HEK293 (cell line): Measurements from ENCODE around the gene ETS2.

ENCODE experiments used
- CTCF ChIA-PET: fragments of 350-600 bp; formaldehyde crosslinking; extraction: SDS; loops from one replicate; lab custom pipeline; 2021; ENCODE audit warnings: antibody characterized with exemption; lab: Yijun Ruan, JAX
- POLR2A ChIA-PET: fragments of 300-600 bp; formaldehyde crosslinking; extraction: SDS; loops from one replicate; lab custom pipeline; 2020; ENCODE audit warnings: antibody characterized with exemption, inconsistent platforms; lab: Yijun Ruan, JAX
- H3K27ac ChIP-seq: fragments of 200-500 bp; sonication (Bioruptor generic); 2 replicates; pipeline ENCODE4 v1.5.1; 2014; ENCODE audit warnings: low read depth, low read length, control low read depth, inconsistent platforms; ENCODE audit errors: extremely low read depth
- H3K36me3 ChIP-seq, 2 experiments: fragments of 200-500 bp in 1 of 2; sonication (Bioruptor generic) in 1 of 2; 1 replicate in 1 of 2; 2 replicates in 1 of 2; pipeline ENCODE4 v1.5.1; 2014 to 2017; ENCODE audit warnings: inconsistent platforms in 2 of 2, low read length in 2 of 2; ENCODE audit not compliant: control insufficient read depth in 2 of 2, insufficient read depth in 1 of 2
- H3K4me1 ChIP-seq: fragments of 200-500 bp; sonication (Bioruptor generic); 2 replicates; pipeline ENCODE4 v1.5.1; 2014; ENCODE audit warnings: mild to moderate bottlenecking, low read length, inconsistent platforms; ENCODE audit not compliant: control insufficient read depth, insufficient read depth
- H3K4me3 ChIP-seq: 2 replicates; pipeline ENCODE4 v1.5.1; 2011; ENCODE audit warnings: low read depth, mild to moderate bottlenecking, control low read depth, low read length, moderate library complexity
- H3K9me3 ChIP-seq: fragments of 200-500 bp; sonication (Bioruptor generic); 2 replicates; pipeline ENCODE4 v1.5.1; 2014; ENCODE audit warnings: low read depth, low read length, inconsistent platforms; ENCODE audit not compliant: control insufficient read depth, insufficient read depth
- ATF2 ChIP-seq: fragments of 450-650 bp; formaldehyde crosslinking; IDR thresholded peaks from 2 replicates; pipeline ENCODE4 v1.5.1; 2016; ENCODE audit warnings: missing biosample characterization, missing genetic modification characterization, low read depth
- GLIS2 ChIP-seq: fragments of 450-650 bp; formaldehyde crosslinking; IDR thresholded peaks from 2 replicates; pipeline ENCODE4 v1.5.1; 2016; ENCODE audit warnings: missing biosample characterization, missing genetic modification characterization
- HIC1 ChIP-seq: fragments of 450-650 bp; formaldehyde crosslinking; IDR thresholded peaks from 2 replicates; pipeline ENCODE4 v1.5.1; 2016; ENCODE audit warnings: missing biosample characterization, missing genetic modification characterization
- HOXC10 ChIP-seq: sonication (generic); formaldehyde crosslinking; IDR thresholded peaks from 2 replicates; pipeline ENCODE4 v1.8.1; 2023; ENCODE audit warnings: mild to moderate bottlenecking, missing genetic modification reagents
- IKZF3 ChIP-seq: fragments of 450-650 bp; IDR thresholded peaks from 2 replicates; pipeline ENCODE4 v1.5.0; 2018; ENCODE audit warnings: missing biosample characterization, mild to moderate bottlenecking, missing genetic modification characterization, moderate library complexity
- ZFHX2 ChIP-seq: fragments of 450-650 bp; formaldehyde crosslinking; conservative IDR thresholded peaks from 2 replicates; pipeline ENCODE4 v1.5.1; 2016; ENCODE audit warnings: missing biosample characterization, missing genetic modification characterization
- ZNF19 ChIP-seq: fragments of 450-650 bp; formaldehyde crosslinking; IDR thresholded peaks from 2 replicates; pipeline ENCODE4; 2016; ENCODE audit warnings: missing biosample characterization, missing genetic modification characterization, low read depth
- ZNF2 ChIP-seq: fragments of 450-650 bp; formaldehyde crosslinking; IDR thresholded peaks from 2 replicates; pipeline ENCODE4 v1.5.1; 2016; ENCODE audit warnings: missing biosample characterization, missing genetic modification characterization
- ZNF239 ChIP-seq: fragments of 450-650 bp; formaldehyde crosslinking; IDR thresholded peaks from 2 replicates; pipeline ENCODE4 v1.5.1; 2016; ENCODE audit warnings: missing biosample characterization, missing genetic modification characterization
- ZNF266 ChIP-seq: fragments of 450-650 bp; formaldehyde crosslinking; IDR thresholded peaks from 2 replicates; pipeline ENCODE4 v1.5.1; 2016; ENCODE audit warnings: missing biosample characterization, missing genetic modification characterization, low read depth
- ZNF37A ChIP-seq: fragments of 450-650 bp; IDR thresholded peaks from 2 replicates; pipeline ENCODE4 v1.5.1; 2018; ENCODE audit warnings: missing biosample characterization, missing genetic modification characterization
- ZNF394 ChIP-seq: fragments of 450-650 bp; formaldehyde crosslinking; IDR thresholded peaks from 2 replicates; pipeline ENCODE4 v1.5.1; 2016; ENCODE audit warnings: missing biosample characterization, missing genetic modification characterization, mild to moderate bottlenecking, moderate library complexity, borderline replicate concordance
- ZNF423 ChIP-seq: fragments of 450-650 bp; formaldehyde crosslinking; IDR thresholded peaks from 2 replicates; pipeline ENCODE4 v1.5.1; 2016; ENCODE audit warnings: missing biosample characterization, missing genetic modification characterization
- ZNF449 ChIP-seq: fragments of 450-650 bp; formaldehyde crosslinking; IDR thresholded peaks from 2 replicates; pipeline ENCODE4 v1.5.1; 2017; ENCODE audit warnings: missing biosample characterization, mild to moderate bottlenecking, missing genetic modification characterization, moderate library complexity
- ZNF488 ChIP-seq: fragments of 450-650 bp; formaldehyde crosslinking; IDR thresholded peaks from 2 replicates; pipeline ENCODE4 v1.5.1; 2016; ENCODE audit warnings: missing biosample characterization, missing genetic modification characterization
- ZNF571 ChIP-seq: fragments of 450-650 bp; formaldehyde crosslinking; IDR thresholded peaks from 2 replicates; pipeline ENCODE4 v1.5.0; 2017; ENCODE audit warnings: missing biosample characterization, missing genetic modification characterization
- ZNF658 ChIP-seq: fragments of 450-650 bp; formaldehyde crosslinking; IDR thresholded peaks from 2 replicates; pipeline ENCODE4; 2016; ENCODE audit warnings: missing biosample characterization, missing genetic modification characterization
- ZNF747 ChIP-seq: fragments of 450-650 bp; formaldehyde crosslinking; IDR thresholded peaks from 2 replicates; pipeline ENCODE4 v1.5.1; 2016; ENCODE audit warnings: missing biosample characterization, missing genetic modification characterization
- ZNF791 ChIP-seq: fragments of 450-650 bp; formaldehyde crosslinking; IDR thresholded peaks from 2 replicates; pipeline ENCODE4 v1.5.1; 2016; ENCODE audit warnings: missing biosample characterization, missing genetic modification characterization
- TF ChIP-seq, protein P1 (sequence below): fragments of 450-650 bp; formaldehyde crosslinking; IDR thresholded peaks from 2 replicates; pipeline ENCODE4 v1.5.1; 2016; ENCODE audit warnings: missing biosample characterization, missing genetic modification characterization

ETS2 gene

DNA sequence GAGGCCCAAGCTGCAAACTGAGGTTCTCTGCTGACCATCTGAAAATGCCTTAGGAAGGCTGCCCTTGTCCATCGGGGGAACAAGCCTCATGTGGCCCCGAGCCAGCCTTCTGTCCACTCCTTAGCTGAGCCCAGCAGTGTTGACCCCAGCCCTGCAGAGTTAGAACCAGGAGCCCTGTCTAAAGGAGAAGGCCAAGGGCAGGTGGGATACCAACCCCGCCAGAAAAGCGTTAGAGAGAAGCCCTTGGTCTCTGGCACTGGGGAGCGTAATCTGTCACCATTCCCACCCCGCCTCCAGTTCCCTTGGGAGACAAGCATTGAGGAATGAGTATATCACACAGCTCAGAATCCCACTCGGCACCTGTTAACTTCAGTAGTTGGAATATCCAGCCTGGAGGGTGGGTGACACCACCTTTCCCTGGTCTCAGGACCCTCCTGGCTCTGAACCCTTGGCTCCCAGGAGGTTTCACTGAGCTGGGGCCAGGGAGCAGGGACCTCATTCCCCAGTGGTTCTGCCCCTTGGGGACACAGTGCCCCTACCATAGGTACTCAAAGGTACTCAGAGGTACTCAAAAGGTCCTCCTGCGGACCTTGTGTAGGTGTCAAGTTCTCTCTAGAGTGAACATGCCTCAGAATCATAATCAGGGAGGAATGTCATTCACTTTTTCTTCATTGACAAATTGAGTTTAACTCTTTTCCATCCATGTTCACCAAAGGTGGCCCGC is 16.4 kb downstream of the ETS2 start:
- Histone ChIP-seq H3K36me3 (peaks cover 41 to 80% of the 10 kb centered on the region in 2 experiments; a peak in 2 of 3 replicates), H3K4me1 (no peaks in the 10 kb centered on the region), H3K9me3 (no peaks in the 10 kb centered on the region; the same call in 1 of the 2 replicates), H3K4me3 (no peak overlapping the region), H3K27ac (no peak overlapping the region)
- ChIA-PET POLR2A (no interaction called here), CTCF (no interaction called here)
- TF ChIP-seq ZNF791 (tag by site-specific recombination): no peak
- TF ChIP-seq ZNF37A (tag by site-specific recombination): no peak
- no peak for TF ChIP-seq ZNF2
- no peak for TF ChIP-seq GLIS2 (tag by site-specific recombination)
- TF ChIP-seq ZNF658: no peak
- no peak for TF ChIP-seq HIC1 (tag by site-specific recombination)
- no peak for TF ChIP-seq ZFHX2 (tag by site-specific recombination)
- no peak for TF ChIP-seq ZNF19 (tag by site-specific recombination)
- no peak for TF ChIP-seq ATF2
- TF ChIP-seq ZNF239 (tag by site-specific recombination): no peak
- TF ChIP-seq ZNF488: no peak
- no peak for TF ChIP-seq ZNF394 (tag by site-specific recombination)
- TF ChIP-seq ZNF423 (tag by site-specific recombination): no peak
- TF ChIP-seq HOXC10: no peak
- TF ChIP-seq, protein P1, sequence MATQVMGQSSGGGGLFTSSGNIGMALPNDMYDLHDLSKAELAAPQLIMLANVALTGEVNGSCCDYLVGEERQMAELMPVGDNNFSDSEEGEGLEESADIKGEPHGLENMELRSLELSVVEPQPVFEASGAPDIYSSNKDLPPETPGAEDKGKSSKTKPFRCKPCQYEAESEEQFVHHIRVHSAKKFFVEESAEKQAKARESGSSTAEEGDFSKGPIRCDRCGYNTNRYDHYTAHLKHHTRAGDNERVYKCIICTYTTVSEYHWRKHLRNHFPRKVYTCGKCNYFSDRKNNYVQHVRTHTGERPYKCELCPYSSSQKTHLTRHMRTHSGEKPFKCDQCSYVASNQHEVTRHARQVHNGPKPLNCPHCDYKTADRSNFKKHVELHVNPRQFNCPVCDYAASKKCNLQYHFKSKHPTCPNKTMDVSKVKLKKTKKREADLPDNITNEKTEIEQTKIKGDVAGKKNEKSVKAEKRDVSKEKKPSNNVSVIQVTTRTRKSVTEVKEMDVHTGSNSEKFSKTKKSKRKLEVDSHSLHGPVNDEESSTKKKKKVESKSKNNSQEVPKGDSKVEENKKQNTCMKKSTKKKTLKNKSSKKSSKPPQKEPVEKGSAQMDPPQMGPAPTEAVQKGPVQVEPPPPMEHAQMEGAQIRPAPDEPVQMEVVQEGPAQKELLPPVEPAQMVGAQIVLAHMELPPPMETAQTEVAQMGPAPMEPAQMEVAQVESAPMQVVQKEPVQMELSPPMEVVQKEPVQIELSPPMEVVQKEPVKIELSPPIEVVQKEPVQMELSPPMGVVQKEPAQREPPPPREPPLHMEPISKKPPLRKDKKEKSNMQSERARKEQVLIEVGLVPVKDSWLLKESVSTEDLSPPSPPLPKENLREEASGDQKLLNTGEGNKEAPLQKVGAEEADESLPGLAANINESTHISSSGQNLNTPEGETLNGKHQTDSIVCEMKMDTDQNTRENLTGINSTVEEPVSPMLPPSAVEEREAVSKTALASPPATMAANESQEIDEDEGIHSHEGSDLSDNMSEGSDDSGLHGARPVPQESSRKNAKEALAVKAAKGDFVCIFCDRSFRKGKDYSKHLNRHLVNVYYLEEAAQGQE (tag by site-specific recombination): no peak
- TF ChIP-seq ZNF571: no peak
- TF ChIP-seq ZNF266: no peak
- no peak for TF ChIP-seq ZNF449 (tag by site-specific recombination)
- TF ChIP-seq ZNF747: no peak
- no peak for TF ChIP-seq IKZF3 (tag by site-specific recombination)
